ENCODE results near the gene GPHN.
A peak's percentile ranks its signal among the peaks of the same experiment; 100 is the strongest.

DNA sequence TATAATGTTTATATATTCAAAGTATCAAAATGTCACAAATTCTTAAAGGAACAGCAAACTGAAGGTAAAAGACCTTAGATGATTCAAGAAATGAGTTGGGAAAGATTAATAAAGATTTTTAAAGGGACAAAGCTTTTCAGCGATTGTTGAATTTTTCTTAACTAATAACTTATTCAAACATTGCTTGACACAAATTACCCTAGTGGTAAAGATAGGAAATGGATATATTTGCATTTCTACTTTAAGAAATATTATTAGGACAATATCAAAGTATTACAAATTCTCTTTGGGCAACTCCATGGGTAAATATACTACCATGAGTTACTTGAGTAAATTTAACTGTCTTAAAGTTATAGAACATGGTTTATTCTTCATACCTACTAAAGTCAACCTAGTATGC, 415.3 kb downstream of the GPHN start:
- TF ChIP-seq, protein P1, sequence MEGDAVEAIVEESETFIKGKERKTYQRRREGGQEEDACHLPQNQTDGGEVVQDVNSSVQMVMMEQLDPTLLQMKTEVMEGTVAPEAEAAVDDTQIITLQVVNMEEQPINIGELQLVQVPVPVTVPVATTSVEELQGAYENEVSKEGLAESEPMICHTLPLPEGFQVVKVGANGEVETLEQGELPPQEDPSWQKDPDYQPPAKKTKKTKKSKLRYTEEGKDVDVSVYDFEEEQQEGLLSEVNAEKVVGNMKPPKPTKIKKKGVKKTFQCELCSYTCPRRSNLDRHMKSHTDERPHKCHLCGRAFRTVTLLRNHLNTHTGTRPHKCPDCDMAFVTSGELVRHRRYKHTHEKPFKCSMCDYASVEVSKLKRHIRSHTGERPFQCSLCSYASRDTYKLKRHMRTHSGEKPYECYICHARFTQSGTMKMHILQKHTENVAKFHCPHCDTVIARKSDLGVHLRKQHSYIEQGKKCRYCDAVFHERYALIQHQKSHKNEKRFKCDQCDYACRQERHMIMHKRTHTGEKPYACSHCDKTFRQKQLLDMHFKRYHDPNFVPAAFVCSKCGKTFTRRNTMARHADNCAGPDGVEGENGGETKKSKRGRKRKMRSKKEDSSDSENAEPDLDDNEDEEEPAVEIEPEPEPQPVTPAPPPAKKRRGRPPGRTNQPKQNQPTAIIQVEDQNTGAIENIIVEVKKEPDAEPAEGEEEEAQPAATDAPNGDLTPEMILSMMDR (IDR thresholded peaks at IDR 0.05): peak in 1 of 4 experiments; percentile 39
- no peak for TF ChIP-seq POLR2A (IDR thresholded peaks at IDR 0.05)
- no peak for TF ChIP-seq POLR2AphosphoS5 (IDR thresholded peaks at IDR 0.05)

All from prostate gland (tissue), 2 donors.